Measurements from ENCODE around the gene TNRC6C.

TNRC6C gene

GRCh38 chr17:78095035-78095434 is 136.5 kb downstream of the TNRC6C start:
- no peak for DNase-seq (ENCODE audit: low read depth)
- TF ChIP-seq MAX (IDR thresholded peaks at IDR 0.05; ENCODE audit: low read depth, low read length) = no peak
- TF ChIP-seq, protein P1, sequence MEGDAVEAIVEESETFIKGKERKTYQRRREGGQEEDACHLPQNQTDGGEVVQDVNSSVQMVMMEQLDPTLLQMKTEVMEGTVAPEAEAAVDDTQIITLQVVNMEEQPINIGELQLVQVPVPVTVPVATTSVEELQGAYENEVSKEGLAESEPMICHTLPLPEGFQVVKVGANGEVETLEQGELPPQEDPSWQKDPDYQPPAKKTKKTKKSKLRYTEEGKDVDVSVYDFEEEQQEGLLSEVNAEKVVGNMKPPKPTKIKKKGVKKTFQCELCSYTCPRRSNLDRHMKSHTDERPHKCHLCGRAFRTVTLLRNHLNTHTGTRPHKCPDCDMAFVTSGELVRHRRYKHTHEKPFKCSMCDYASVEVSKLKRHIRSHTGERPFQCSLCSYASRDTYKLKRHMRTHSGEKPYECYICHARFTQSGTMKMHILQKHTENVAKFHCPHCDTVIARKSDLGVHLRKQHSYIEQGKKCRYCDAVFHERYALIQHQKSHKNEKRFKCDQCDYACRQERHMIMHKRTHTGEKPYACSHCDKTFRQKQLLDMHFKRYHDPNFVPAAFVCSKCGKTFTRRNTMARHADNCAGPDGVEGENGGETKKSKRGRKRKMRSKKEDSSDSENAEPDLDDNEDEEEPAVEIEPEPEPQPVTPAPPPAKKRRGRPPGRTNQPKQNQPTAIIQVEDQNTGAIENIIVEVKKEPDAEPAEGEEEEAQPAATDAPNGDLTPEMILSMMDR (IDR thresholded peaks at IDR 0.05; ENCODE audit: low read depth, low read length) = no peak
- H3K4me3 ChIP-seq (ENCODE audit: low read depth, low read length) = no peak overlapping the region

GRCh38 chr17:78096093-78096492 is 137.6 kb downstream of the TNRC6C start:
- DNase-seq (ENCODE audit: low read depth) = no peak
- H3K4me3 ChIP-seq (ENCODE audit: low read depth, low read length) = no peak overlapping the region
- TF ChIP-seq, protein P1 (IDR thresholded peaks at IDR 0.05; ENCODE audit: low read depth, low read length) = no peak

DNA sequence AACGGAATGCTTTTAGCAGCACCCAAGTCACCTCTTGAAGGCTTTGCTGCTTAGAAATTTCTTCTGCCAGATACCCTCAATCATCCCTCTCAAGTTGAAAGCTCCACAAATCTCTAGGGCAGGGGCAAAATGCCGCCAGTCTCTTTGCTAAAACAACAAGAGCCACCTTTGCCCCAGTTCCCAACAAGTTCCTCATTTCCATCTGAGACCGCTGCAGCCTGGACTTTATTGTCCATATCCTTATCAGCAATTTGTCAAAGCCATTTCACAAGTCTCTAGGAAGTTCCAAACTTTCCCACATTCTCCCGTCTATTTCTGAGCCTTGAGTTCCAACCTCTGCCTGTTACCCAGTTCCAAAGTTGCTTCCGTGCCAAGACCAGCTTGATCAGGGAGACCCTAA is 142.6 kb downstream of the TNRC6C start:
- no peak for DNase-seq (ENCODE audit: low read depth)
- TF ChIP-seq, protein P1 (IDR thresholded peaks at IDR 0.05; ENCODE audit: low read depth, low read length) = no peak
- TF ChIP-seq POLR2A (IDR thresholded peaks at IDR 0.05; ENCODE audit: extremely low read depth, insufficient read length) (no peak), MAX (IDR thresholded peaks at IDR 0.05; ENCODE audit: low read depth, low read length) (no peak), MYC (IDR thresholded peaks at IDR 0.05; ENCODE audit: low read depth, low read length) (no peak)
- no peak overlapping the region for H3K4me3 ChIP-seq (ENCODE audit: low read depth, low read length)

DNA sequence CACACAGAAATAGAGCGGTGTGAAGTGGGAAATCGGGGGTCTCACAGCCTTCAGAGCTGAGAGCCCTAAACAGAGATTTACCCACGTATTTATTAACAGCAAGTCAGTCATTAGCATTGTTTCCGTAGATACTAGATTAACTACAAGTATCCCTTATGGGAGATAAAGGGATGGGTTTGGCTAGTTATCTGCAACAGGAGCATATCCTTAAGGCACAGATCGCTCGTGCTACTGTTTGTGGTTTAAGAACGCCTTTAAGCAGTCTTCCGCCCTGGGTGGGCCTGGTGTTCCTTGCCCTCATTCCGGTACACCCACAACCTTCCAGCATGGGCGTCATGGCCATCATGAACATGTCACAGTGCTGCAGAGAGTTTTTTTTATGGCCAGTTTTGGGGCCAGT is 143.0 kb downstream of the TNRC6C start:
- TF ChIP-seq MYC (IDR thresholded peaks at IDR 0.05; ENCODE audit: low read depth, low read length) = no peak
- TF ChIP-seq POLR2A (IDR thresholded peaks at IDR 0.05; ENCODE audit: extremely low read depth, insufficient read length) = no peak
- TF ChIP-seq MAX (IDR thresholded peaks at IDR 0.05; ENCODE audit: low read depth, low read length) = no peak
- TF ChIP-seq, protein P1 (IDR thresholded peaks at IDR 0.05; ENCODE audit: low read depth, low read length) = no peak
- DNase-seq (ENCODE audit: low read depth) = no peak

GRCh38 chr17:78103311-78103710 is 144.8 kb downstream of the TNRC6C start:
- H3K4me3 ChIP-seq (ENCODE audit: low read depth, low read length) = no peak overlapping the region
- no peak for DNase-seq (ENCODE audit: low read depth)
- TF ChIP-seq POLR2A (IDR thresholded peaks at IDR 0.05; ENCODE audit: extremely low read depth, insufficient read length) (no peak), MAX (IDR thresholded peaks at IDR 0.05; ENCODE audit: low read depth, low read length) (no peak), MYC (IDR thresholded peaks at IDR 0.05; ENCODE audit: low read depth, low read length) (no peak)
- TF ChIP-seq, protein P1 (IDR thresholded peaks at IDR 0.05; ENCODE audit: low read depth, low read length) = no peak

More for the DNA sequence above, 143.0 kb downstream of the TNRC6C start:
- H3K4me3 ChIP-seq (ENCODE audit: low read depth, low read length) = no peak overlapping the region

DNA sequence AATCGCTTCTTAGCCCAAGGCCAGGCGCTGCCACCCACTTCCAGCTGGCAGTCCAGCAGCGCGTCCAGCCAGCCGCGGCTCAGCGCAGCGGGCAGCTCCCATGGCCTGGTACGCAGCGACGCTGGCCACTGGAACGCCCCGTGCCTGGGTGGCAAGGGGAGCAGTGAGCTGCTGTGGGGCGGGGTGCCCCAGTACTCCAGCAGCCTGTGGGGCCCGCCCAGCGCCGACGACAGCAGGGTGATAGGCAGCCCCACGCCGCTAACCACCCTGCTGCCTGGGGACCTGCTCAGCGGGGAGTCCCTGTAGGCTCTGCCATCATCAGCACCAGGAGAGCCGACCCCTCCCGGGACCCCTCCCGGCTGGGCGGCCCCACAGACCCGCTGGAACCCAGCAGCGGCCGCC is 146.0 kb downstream of the TNRC6C start:
- H3K4me3 ChIP-seq (ENCODE audit: low read depth, low read length) = no peak overlapping the region
- no peak for DNase-seq (ENCODE audit: low read depth)
- TF ChIP-seq MYC (IDR thresholded peaks at IDR 0.05; ENCODE audit: low read depth, low read length) (no peak), POLR2A (IDR thresholded peaks at IDR 0.05; ENCODE audit: extremely low read depth, insufficient read length) (no peak), MAX (IDR thresholded peaks at IDR 0.05; ENCODE audit: low read depth, low read length) (no peak)
- TF ChIP-seq, protein P1 (IDR thresholded peaks at IDR 0.05; ENCODE audit: low read depth, low read length) = no peak

Measured in NB4 (cell line).